ENCODE data around the gene GNAL.
"Not testable (repeated sequence)": the region's sequence is repeated elsewhere in the genome, so short reads cannot be mapped to it uniquely, and the experiment has no call there.

DNA sequence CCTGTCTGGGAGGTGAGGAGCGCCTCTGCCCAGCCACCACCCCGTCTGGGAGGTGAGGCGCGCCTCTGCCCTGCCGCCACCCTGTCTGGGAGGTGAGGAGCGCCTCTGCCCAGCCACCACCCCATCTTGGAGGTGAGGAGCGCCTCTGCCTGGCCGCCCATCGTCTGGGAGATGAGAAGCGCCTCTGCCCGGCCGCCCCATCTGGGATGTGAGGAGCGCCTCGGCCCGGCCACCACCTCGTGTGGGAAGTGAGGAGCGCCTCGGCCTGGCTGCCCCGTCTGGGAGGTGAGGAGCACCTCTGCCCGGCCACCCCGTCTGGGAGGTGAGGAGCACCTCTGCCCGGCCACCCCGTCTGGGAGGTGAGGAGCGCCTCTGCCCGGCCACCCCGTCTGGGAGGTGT, 41.3 kb upstream of the GNAL start:
- TF ChIP-seq, protein P1, sequence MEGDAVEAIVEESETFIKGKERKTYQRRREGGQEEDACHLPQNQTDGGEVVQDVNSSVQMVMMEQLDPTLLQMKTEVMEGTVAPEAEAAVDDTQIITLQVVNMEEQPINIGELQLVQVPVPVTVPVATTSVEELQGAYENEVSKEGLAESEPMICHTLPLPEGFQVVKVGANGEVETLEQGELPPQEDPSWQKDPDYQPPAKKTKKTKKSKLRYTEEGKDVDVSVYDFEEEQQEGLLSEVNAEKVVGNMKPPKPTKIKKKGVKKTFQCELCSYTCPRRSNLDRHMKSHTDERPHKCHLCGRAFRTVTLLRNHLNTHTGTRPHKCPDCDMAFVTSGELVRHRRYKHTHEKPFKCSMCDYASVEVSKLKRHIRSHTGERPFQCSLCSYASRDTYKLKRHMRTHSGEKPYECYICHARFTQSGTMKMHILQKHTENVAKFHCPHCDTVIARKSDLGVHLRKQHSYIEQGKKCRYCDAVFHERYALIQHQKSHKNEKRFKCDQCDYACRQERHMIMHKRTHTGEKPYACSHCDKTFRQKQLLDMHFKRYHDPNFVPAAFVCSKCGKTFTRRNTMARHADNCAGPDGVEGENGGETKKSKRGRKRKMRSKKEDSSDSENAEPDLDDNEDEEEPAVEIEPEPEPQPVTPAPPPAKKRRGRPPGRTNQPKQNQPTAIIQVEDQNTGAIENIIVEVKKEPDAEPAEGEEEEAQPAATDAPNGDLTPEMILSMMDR (IDR thresholded peaks at IDR 0.05): not testable (repeated sequence)
- TF ChIP-seq EP300, POLR2AphosphoS5, POLR2A (IDR thresholded peaks at IDR 0.05): not testable (repeated sequence)

Measured in sigmoid colon (tissue), 4 donors.